Natural killer cell (primary cell): Measurements from ENCODE around the gene AKAP7. TPM values are rescaled to one million over a fixed set of nuclear protein-coding genes. Genes with fewer than 3 reads are reported as not detected.

ENCODE experiments used
- ATAC-seq, 3 donors: fragments of 150-1000 bp in 2 of 3; fragments of 200-7000 bp in 1 of 3; cut with Tn5 transposase; 1 replicate in 1 of 3; 2 replicates in 2 of 3; pipeline ENCODE4 v1.10.0; 2021; ENCODE audit warnings: mild to moderate bottlenecking in 2 of 3, moderate library complexity in 2 of 3
- DNase-seq, 2 donors: peaks; one replicate each; pipeline versions ENCODE4 v3.0.0 to v3.0.0-alpha.2; 2013 to 2021; ENCODE audit warnings: mixed read lengths in 1 of 2
- H3K27ac ChIP-seq: one replicate; pipeline ENCODE4 v1.5.1; 2013; ENCODE audit warnings: mild to moderate bottlenecking, low read length
- H3K27me3 ChIP-seq: one replicate; pipeline ENCODE4 v1.6.1; 2013; ENCODE audit warnings: low read length; ENCODE audit not compliant: control insufficient read depth, insufficient read depth
- H3K36me3 ChIP-seq: one replicate; pipeline ENCODE4 v1.6.1; 2013; ENCODE audit warnings: low read length; ENCODE audit not compliant: control insufficient read depth, insufficient read depth
- H3K4me1 ChIP-seq: one replicate; pipeline ENCODE4 v1.6.1; 2013; ENCODE audit warnings: low read length; ENCODE audit not compliant: control insufficient read depth, insufficient read depth
- H3K4me3 ChIP-seq: one replicate; pipeline ENCODE4 v1.5.1; 2013; ENCODE audit warnings: low read length
- H3K9me3 ChIP-seq: one replicate; pipeline ENCODE4 v1.6.1; 2013; ENCODE audit warnings: low read length; ENCODE audit not compliant: control insufficient read depth, insufficient read depth
- H3K27ac Mint-ChIP-seq, 2 donors: one replicate each; pipeline ENCODE4 v1.8.0; 2022; ENCODE audit warnings: mild to moderate bottlenecking in 2 of 2, mixed read lengths in 2 of 2, moderate library complexity in 1 of 2
- H3K27me3 Mint-ChIP-seq, 2 donors: one replicate each; pipeline ENCODE4 v1.8.0; 2022; ENCODE audit warnings: low read depth in 2 of 2, mixed read lengths in 2 of 2
- H3K36me3 Mint-ChIP-seq: one replicate; pipeline ENCODE4 v1.8.0; 2022; ENCODE audit warnings: mixed read lengths
- H3K4me1 Mint-ChIP-seq, 2 donors: one replicate each; pipeline ENCODE4 v1.8.0; 2022; ENCODE audit warnings: mixed read lengths in 2 of 2
- H3K4me3 Mint-ChIP-seq: one replicate; pipeline ENCODE4 v1.8.0; 2022; ENCODE audit warnings: mild to moderate bottlenecking, moderate library complexity, mixed read lengths
- H3K9me3 Mint-ChIP-seq, 2 donors: one replicate each; pipeline ENCODE4 v1.8.0; 2022; ENCODE audit warnings: mixed read lengths in 2 of 2
- WGBS: methylation state at CpG from one replicate; pipeline ENCODE4 v1.1.7; 2013; ENCODE audit warnings: missing lambda C conversion rate; ENCODE audit not compliant: insufficient coverage; 5-methylcytosine and 5-hydroxymethylcytosine counted together
- intact Hi-C: fragments of 100-400 bp; cut with micrococcal nuclease; formaldehyde crosslinking; loops from one replicate; pipeline ENCODE4 v1.14.2; 2022
- total RNA-seq, 4 donors: library from RNA; stranded (reverse); fragments of 120-200 nt in 1 of 4; gene quantifications; one replicate each; pipeline versions ENCODE4 v1.2.3 to v1.2.4, GENCODE V29; 2013 to 2022
- TF ChIP-seq, protein P1 (sequence below): fragments of 200-600 bp; IDR thresholded peaks from one replicate; pipeline ENCODE4 v1.8.0; 2022; ENCODE audit warnings: antibody characterized with exemption

AKAP7 gene
- total RNA-seq, 3 donors from 2014 or later (not counting 1 experiment from before 2014, with no cell fraction given): 13.5 to 21.0 (median 14.7) TPM

DNA sequence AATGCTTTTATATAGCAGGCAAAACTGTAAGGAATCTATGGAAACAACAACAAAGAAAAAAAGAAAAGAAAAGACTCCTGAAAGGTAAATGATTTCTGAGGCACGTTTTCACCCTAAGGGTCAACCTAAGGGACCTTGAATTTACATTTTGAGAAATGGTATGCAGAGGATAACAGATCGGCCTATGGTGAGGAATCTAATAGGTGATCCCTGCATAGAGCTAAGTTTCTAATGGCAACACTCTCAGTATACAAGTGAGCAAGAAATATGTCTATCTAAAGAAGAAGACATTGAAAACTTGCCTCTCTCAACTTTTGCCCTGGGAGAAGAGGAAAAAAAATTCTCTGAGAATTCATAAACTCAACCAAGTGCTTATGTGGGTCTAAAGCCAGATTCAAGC is 18.9 kb upstream of the AKAP7 start:
- intact Hi-C loops: loop anchor here (1.0 kb wide), 1 partner anchor 231 kb away; no protein-coding TSS in a partner anchor

DNA sequence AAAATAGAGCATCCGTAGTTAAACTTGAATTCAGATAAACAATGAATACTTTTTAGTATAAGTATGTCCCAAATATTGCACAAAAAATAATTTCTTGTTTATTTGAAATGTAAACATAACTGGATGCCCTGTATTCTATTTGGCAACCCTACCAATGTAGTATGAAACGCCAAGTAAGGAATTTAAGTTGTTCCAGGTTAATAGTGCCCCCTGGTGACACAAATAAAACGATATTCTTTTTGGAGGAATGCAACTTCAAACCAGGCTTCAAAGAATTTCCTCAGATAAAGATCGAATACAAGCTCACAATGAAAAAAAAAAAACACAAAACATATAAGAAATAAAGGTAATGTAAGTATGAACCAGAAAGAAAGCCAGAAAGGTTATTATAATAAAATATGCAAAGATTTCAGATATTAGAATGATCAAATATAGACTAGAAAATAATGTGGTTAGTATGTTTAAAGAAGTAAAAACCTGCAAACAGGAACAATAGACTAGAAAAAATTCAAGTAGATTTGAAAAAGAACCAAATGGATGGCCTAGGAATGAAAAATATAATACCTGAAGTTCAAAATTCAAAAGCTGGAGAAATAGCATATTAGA is 18.4 kb upstream of the AKAP7 start:
- no peak for ATAC-seq
- H3K9me3 ChIP-seq: no peaks in the 10 kb centered on the region

More for the DNA sequence above, 18.9 kb upstream of the AKAP7 start:
- H3K36me3 Mint-ChIP-seq: no peaks in the 10 kb centered on the region
- H3K9me3 Mint-ChIP-seq: no peaks in the 10 kb centered on the region
- no peak overlapping the region for H3K27ac ChIP-seq
- no peak overlapping the region for H3K4me3 Mint-ChIP-seq
- no peaks in the 10 kb centered on the region for H3K4me1 Mint-ChIP-seq
- H3K27me3 Mint-ChIP-seq: peaks cover 0 to 2% of the 10 kb centered on the region in 2 donors
- no peaks in the 10 kb centered on the region for H3K27me3 ChIP-seq
- WGBS: 83% methylated on average over 2 of the region's 2 CpGs
- no peaks in the 10 kb centered on the region for H3K4me1 ChIP-seq
- H3K9me3 ChIP-seq: no peaks in the 10 kb centered on the region
- no peak overlapping the region for H3K27ac Mint-ChIP-seq
- DNase-seq: no peak
- ATAC-seq: no peak
- H3K4me3 ChIP-seq: no peak overlapping the region
- no peaks in the 10 kb centered on the region for H3K36me3 ChIP-seq
- TF ChIP-seq, protein P1, sequence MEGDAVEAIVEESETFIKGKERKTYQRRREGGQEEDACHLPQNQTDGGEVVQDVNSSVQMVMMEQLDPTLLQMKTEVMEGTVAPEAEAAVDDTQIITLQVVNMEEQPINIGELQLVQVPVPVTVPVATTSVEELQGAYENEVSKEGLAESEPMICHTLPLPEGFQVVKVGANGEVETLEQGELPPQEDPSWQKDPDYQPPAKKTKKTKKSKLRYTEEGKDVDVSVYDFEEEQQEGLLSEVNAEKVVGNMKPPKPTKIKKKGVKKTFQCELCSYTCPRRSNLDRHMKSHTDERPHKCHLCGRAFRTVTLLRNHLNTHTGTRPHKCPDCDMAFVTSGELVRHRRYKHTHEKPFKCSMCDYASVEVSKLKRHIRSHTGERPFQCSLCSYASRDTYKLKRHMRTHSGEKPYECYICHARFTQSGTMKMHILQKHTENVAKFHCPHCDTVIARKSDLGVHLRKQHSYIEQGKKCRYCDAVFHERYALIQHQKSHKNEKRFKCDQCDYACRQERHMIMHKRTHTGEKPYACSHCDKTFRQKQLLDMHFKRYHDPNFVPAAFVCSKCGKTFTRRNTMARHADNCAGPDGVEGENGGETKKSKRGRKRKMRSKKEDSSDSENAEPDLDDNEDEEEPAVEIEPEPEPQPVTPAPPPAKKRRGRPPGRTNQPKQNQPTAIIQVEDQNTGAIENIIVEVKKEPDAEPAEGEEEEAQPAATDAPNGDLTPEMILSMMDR: no peak

DNA sequence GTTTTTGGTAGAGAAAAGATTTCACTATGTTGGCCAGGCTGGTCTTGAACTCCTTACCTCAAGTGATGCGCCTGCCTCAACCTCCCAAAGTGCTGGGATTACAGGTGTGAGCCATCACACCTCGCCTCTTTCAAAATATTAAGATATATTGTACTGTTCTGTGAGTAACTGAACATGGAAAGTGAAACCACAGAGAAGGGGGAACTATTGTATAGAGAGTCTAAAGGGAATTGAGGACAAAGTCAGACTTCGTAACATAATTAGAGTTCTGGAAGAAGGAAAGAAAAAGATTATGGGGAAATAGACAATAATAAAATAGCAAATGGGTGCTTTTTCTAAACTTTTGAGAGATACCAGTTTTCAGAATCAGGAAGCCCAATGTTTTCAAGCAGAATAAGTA is 17.4 kb upstream of the AKAP7 start:
- no peak for DNase-seq
- H3K27me3 Mint-ChIP-seq: no peaks in the 10 kb centered on the region
- H3K27ac ChIP-seq: no peak overlapping the region
- no peaks in the 10 kb centered on the region for H3K27me3 ChIP-seq
- H3K9me3 Mint-ChIP-seq: no peaks in the 10 kb centered on the region
- H3K27ac Mint-ChIP-seq: no peak overlapping the region
- no peaks in the 10 kb centered on the region for H3K9me3 ChIP-seq
- TF ChIP-seq, protein P1: no peak
- no peaks in the 10 kb centered on the region for H3K36me3 ChIP-seq
- H3K4me3 Mint-ChIP-seq: no peak overlapping the region
- H3K36me3 Mint-ChIP-seq: no peaks in the 10 kb centered on the region
- no peaks in the 10 kb centered on the region for H3K4me1 Mint-ChIP-seq
- H3K4me1 ChIP-seq: no peaks in the 10 kb centered on the region
- H3K4me3 ChIP-seq: no peak overlapping the region
- 57% methylated on average over 1 of the region's 3 CpGs for WGBS
- intact Hi-C loops: no loop called here
- ATAC-seq: no peak

More for the DNA sequence above, 18.4 kb upstream of the AKAP7 start:
- DNase-seq: peak in 1 of 2 donors; percentile 70
- Histone ChIP-seq H3K36me3 (no peaks in the 10 kb centered on the region), H3K4me3 (no peak overlapping the region), H3K27me3 (no peaks in the 10 kb centered on the region), H3K27ac (no peak overlapping the region), H3K4me1 (no peaks in the 10 kb centered on the region)
- Mint-ChIP-seq H3K4me1 (no peaks in the 10 kb centered on the region), H3K27me3 (peaks cover 0 to 2% of the 10 kb centered on the region in 2 donors), H3K4me3 (no peak overlapping the region), H3K27ac (no peak overlapping the region), H3K9me3 (no peaks in the 10 kb centered on the region), H3K36me3 (no peaks in the 10 kb centered on the region)
- intact Hi-C loops: loop anchor here (1.0 kb wide), 1 partner anchor 232 kb away; no protein-coding TSS in a partner anchor
- TF ChIP-seq, protein P1: peak; percentile 66
- 19% methylated on average over 2 of the region's 4 CpGs for WGBS

DNA sequence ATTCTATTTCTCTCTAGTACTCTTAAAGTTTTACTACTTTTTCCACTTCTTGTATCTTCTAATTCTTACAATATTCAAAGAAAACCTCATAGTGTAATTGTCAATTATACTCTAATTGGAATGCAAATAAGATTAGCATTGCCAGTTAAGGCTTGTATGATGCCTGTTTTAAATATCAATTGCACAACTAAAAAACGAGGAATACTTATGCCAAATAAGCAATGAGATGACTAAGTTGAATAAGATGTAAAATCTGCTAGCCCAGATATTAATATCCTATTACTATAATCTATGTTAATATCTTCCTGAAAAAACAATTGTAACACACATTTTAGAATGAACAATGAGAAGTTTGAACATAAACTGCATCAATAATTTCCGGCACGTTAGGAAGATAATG is 13.3 kb upstream of the AKAP7 start:
- Mint-ChIP-seq H3K36me3 (no peaks in the 10 kb centered on the region), H3K27ac (no peak overlapping the region), H3K4me3 (no peak overlapping the region), H3K27me3 (peaks cover 7 to 11% of the 10 kb centered on the region in 2 donors), H3K4me1 (no peaks in the 10 kb centered on the region), H3K9me3 (no peaks in the 10 kb centered on the region)
- no peaks in the 10 kb centered on the region for H3K9me3 ChIP-seq
- DNase-seq: no peak
- intact Hi-C loops: no loop called here
- H3K4me1 ChIP-seq: no peaks in the 10 kb centered on the region
- ATAC-seq: no peak
- no peak overlapping the region for H3K4me3 ChIP-seq
- H3K27ac ChIP-seq: no peak overlapping the region
- 71% methylated on average over 2 of the region's 3 CpGs for WGBS
- H3K36me3 ChIP-seq: no peaks in the 10 kb centered on the region
- no peaks in the 10 kb centered on the region for H3K27me3 ChIP-seq
- TF ChIP-seq, protein P1: no peak
